Measurements from ENCODE around the gene MUSTN1.

- TF ChIP-seq CTCF (IDR thresholded peaks at IDR 0.05; ENCODE audit: low read length): no peak
- TF ChIP-seq EZH2 (IDR thresholded peaks at IDR 0.05; ENCODE audit: borderline replicate concordance, low read length): no peak
Measured at GRCh38 chr3:52809662-52810377, 25.0 kb downstream of the MUSTN1 start.
